Erythroblast (primary cell): ENCODE measurements around the gene HSPA1L.
"Not testable (repeated sequence)": the region's sequence is repeated elsewhere in the genome, so short reads cannot be mapped to it uniquely, and the experiment has no call there.

ENCODE experiments used
- DNase-seq, 2 experiments: peaks; one replicate each; lab custom pipeline; 2025; lab: John Stamatoyannopoulos, UW
- GATA1 ChIP-seq: IDR thresholded peaks from 2 replicates; pipeline ENCODE4 v1.6.1; 2011; ENCODE audit warnings: low read depth, mild to moderate bottlenecking, control low read depth, low read length, moderate library complexity
- POLR2A ChIP-seq: IDR thresholded peaks from 2 replicates; pipeline ENCODE4 v1.6.1; 2011; ENCODE audit warnings: mild to moderate bottlenecking, low read length

HSPA1L gene

DNA sequence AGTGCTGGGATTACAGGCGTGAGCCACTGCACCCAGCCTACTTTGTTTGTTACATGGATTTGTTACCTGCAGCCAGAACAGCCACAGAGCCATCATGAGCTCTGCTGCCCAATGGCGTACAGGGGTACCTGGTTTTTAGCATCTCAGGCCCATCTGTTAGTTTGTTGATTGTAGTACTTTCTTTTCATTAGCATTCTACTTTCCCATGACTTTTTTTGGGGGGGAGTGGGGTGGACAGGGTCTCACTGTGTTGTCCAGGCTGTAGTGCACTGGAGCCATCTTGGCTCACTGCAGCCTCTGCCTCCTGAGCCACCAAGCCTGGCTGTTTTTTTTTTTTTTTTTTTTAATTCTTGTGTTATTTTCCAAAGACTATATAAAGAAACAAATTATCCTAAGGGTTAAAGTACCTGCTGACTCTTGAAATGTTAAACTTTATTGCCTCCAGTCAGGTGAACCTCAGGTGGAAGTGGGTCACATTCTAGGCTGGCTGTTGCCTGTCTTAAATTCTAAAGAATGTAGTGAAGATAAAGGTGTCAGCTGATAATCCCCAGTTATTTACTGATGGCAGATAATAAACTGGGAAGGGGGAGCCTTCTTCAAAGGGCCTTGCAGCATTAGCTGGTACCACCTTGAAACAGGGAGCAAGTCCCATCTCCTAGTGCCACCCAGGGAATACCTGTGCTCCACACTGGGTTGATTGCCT, 32.3 kb upstream of the HSPA1L start:
- TF ChIP-seq GATA1 = no peak
- no peak for TF ChIP-seq POLR2A

GRCh38 chr6:31844507-31844906, 29.4 kb upstream of the HSPA1L start:
- no peak for DNase-seq
- no peak for TF ChIP-seq POLR2A
- no peak for TF ChIP-seq GATA1

More for the DNA sequence above, 32.3 kb upstream of the HSPA1L start:
- DNase-seq = no peak

GRCh38 chr6:31842053-31842452, 27.0 kb upstream of the HSPA1L start:
- TF ChIP-seq GATA1 = no peak
- TF ChIP-seq POLR2A = no peak
- no peak for DNase-seq

GRCh38 chr6:31839779-31840126, 24.7 kb upstream of the HSPA1L start:
- TF ChIP-seq POLR2A = peak; percentile 6
- DNase-seq = not testable (repeated sequence)

GRCh38 chr6:31838968-31839367, 23.9 kb upstream of the HSPA1L start:
- no peak for DNase-seq
- no peak for TF ChIP-seq POLR2A

GRCh38 chr6:31838114-31838553, 23.1 kb upstream of the HSPA1L start:
- not testable (repeated sequence) for DNase-seq

- TF ChIP-seq GATA1 = no peak
- no peak for TF ChIP-seq POLR2A
- no peak for DNase-seq
These were observed 22.5 kb upstream of the HSPA1L start for GRCh38 chr6:31837369-31838113.

GRCh38 chr6:31836474-31837368, 21.6 kb upstream of the HSPA1L start:
- TF ChIP-seq GATA1 (no peak), POLR2A (peak; percentile 13)
- DNase-seq = peak; percentile 49 to 59

GRCh38 chr6:31836047-31836473, 21.0 kb upstream of the HSPA1L start:
- DNase-seq = peak in 1 of 2 experiments; percentile 58
- TF ChIP-seq GATA1 (no peak), POLR2A (no peak)

DNA sequence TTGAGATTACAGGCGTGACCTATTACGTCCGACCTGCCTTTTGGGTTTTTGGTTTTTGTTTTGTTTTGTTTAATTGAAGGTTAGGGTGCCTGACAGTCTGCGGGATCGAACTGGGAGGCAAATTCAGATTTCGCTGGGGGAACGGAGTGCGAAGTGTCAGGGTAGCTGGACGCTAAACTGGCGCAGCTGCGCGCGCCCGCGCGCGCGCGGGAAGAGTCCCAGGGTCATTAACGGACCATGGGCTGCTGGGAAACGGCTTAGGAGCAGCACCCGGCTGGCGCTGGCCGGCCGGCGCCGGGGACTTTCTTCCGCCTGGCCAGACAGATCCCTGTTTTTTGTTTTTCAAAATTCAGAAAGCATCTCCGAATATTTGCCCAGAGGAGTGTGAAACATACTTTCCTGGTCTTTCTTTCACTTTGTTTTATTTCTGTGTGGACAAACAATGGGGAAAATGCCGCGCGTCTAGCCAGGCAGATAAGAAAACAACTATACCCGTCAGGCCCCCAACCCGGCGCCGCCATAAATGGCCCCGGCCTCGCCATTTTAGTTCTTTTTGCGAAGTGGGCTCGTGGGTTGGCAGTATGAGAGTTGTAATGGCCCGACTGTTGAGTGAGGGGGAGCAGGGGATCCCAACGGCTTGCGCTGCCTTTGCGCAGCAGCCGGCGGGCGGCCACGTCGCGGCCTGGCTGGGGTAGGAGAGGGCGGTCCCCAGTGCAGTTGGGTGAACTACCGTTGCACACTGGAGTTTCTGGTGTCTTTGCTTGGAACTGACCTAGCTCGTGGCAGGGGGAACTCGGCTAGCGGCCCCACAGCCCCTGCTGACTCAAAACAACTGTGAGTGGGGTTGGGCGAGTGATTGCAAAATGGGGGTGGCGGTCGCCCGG, 19.5 kb upstream of the HSPA1L start:
- TF ChIP-seq POLR2A (peak; percentile 99), GATA1 (no peak)
- DNase-seq = peak; percentile 91 to 94

GRCh38 chr6:31831350-31832215, 16.5 kb upstream of the HSPA1L start:
- peak; percentile 49 to 70 for DNase-seq
- no peak for TF ChIP-seq GATA1

DNA sequence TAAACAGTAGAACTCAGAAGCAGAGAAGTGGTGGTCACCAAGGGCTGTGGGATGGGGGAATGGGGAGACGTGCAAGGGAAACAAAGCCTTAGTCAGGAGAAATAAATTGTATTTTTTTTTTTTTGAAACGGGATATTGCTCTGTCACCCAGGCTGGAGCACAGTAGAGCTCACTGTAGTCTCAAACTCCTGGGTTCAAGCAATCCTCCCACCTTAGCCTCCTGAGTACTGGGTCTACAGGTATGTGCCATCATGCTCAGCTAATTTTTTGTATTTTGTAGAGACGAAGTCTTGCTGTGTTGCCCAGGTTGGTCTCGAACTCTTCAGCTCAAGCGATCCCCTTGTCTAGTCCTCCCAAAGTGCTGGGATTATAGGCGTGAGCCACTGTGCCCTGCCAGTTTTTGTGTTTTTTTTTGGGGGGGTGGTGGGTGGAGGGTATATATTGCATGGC, 15.8 kb upstream of the HSPA1L start:
- TF ChIP-seq GATA1 (no peak), POLR2A (no peak)
- no peak for DNase-seq
